Mucosa of descending colon (tissue), 3 donors: ENCODE measurements around the gene EIF4A3. TPM values are rescaled to one million over a fixed set of nuclear protein-coding genes. Genes with fewer than 3 reads are reported as not detected.
A peak's percentile ranks its signal among the peaks of the same experiment; 100 is the strongest.

Experiments
- ATAC-seq: fragments of 200-7000 bp; cut with Tn5 transposase; one replicate; pipeline ENCODE4 v1.9.1; 2020; ENCODE audit warnings: mild to moderate bottlenecking, moderate library complexity
- DNase-seq, 3 donors: peaks; one replicate each; pipeline ENCODE4 v3.0.0-alpha.2; 2020
- H3K36me3 ChIP-seq: fragments of 200-600 bp; one replicate; pipeline ENCODE4 v1.8.0; 2021; ENCODE audit warnings: low read depth, mild to moderate bottlenecking
- H3K4me1 ChIP-seq: fragments of 200-600 bp; one replicate; pipeline ENCODE4 v1.8.0; 2021; ENCODE audit warnings: low read depth, mild to moderate bottlenecking
- H3K4me3 ChIP-seq: fragments of 200-600 bp; one replicate; pipeline ENCODE4 v1.8.0; 2021; ENCODE audit warnings: mild to moderate bottlenecking
- H3K9me3 ChIP-seq: fragments of 200-600 bp; one replicate; pipeline ENCODE4 v1.8.0; 2021; ENCODE audit warnings: mild to moderate bottlenecking
- CTCF ChIP-seq: fragments of 200-600 bp; IDR thresholded peaks from one replicate; pipeline ENCODE4 v1.8.0; 2022; ENCODE audit warnings: antibody characterized with exemption, mild to moderate bottlenecking
- intact Hi-C, 2 donors: fragments of 100-400 bp; cut with DNase I in 1 of 2; cut with micrococcal nuclease in 1 of 2; formaldehyde crosslinking; loops; one replicate each; pipeline versions ENCODE4 v1.11.0 to v1.11.1; 2022; cut with DNase I, micrococcal nuclease
- total RNA-seq, 3 donors: library from RNA; stranded (reverse); fragmentation: NEBNext Ultra II Directional in 2 of 3; extraction: Animal tissue kit (Norgen Biotek cat#: 25700) in 2 of 3; gene quantifications; one replicate each; pipeline versions ENCODE4 v1.2.1 to v1.2.4, GENCODE V29; 2021 to 2023
- donor health status: DM: no; HTN: no; CAD: no; lungs with moderate emphysema.
- donor health status: DM: no; HTN: no; CAD: no.
- donor health status: DM: no; HTN: yes; CAD: no.

The EIF4A3 gene
- total RNA-seq, 3 donors from 2014 or later = 59.2 to 80.2 (median 61.8) TPM

- intact Hi-C loops = no loop called here
- ATAC-seq (no peak), DNase-seq (no peak)
- TF ChIP-seq CTCF = no peak
- Histone ChIP-seq H3K4me3 (no peak overlapping the region), H3K9me3 (no peaks in the 10 kb centered on the region), H3K36me3 (no peaks in the 10 kb centered on the region), H3K4me1 (no peaks in the 10 kb centered on the region)
These were observed 33.3 kb upstream of the EIF4A3 start for GRCh38 chr17:80180192-80180591.

- no peak overlapping the region for H3K4me3 ChIP-seq
- no peak for TF ChIP-seq CTCF
- intact Hi-C loops = no loop called here
- ATAC-seq (peak; percentile 88), DNase-seq (peak in 2 of 3 donors; percentile 54)
- no peaks in the 10 kb centered on the region for H3K9me3 ChIP-seq
- H3K36me3 ChIP-seq = no peaks in the 10 kb centered on the region
- no peaks in the 10 kb centered on the region for H3K4me1 ChIP-seq
These were observed 31.2 kb upstream of the EIF4A3 start for GRCh38 chr17:80177986-80178595.

- TF ChIP-seq CTCF = no peak
- no peaks in the 10 kb centered on the region for H3K9me3 ChIP-seq
- DNase-seq (no peak), ATAC-seq (no peak)
- H3K4me1 ChIP-seq = no peaks in the 10 kb centered on the region
- intact Hi-C loops = no loop called here
- no peaks in the 10 kb centered on the region for H3K36me3 ChIP-seq
- no peak overlapping the region for H3K4me3 ChIP-seq
These were observed 29.8 kb upstream of the EIF4A3 start for GRCh38 chr17:80176757-80177156.

- ATAC-seq = no peak
- H3K4me1 ChIP-seq = no peaks in the 10 kb centered on the region
These were observed 27.0 kb upstream of the EIF4A3 start for GRCh38 chr17:80173916-80174315.

GRCh38 chr17:80173126-80173525 is 26.2 kb upstream of the EIF4A3 start:
- H3K9me3 ChIP-seq = no peaks in the 10 kb centered on the region
- ATAC-seq (no peak), DNase-seq (no peak)
- H3K4me3 ChIP-seq = no peak overlapping the region
- H3K36me3 ChIP-seq = no peaks in the 10 kb centered on the region
- intact Hi-C loops = no loop called here
- no peaks in the 10 kb centered on the region for H3K4me1 ChIP-seq
- no peak for TF ChIP-seq CTCF

More at GRCh38 chr17:80173916-80174315, 27.0 kb upstream of the EIF4A3 start:
- Histone ChIP-seq H3K36me3 (no peaks in the 10 kb centered on the region), H3K4me3 (no peak overlapping the region), H3K9me3 (no peaks in the 10 kb centered on the region)
- TF ChIP-seq CTCF = no peak
- intact Hi-C loops = no loop called here
- no peak for DNase-seq

- TF ChIP-seq CTCF = no peak
- no peak for ATAC-seq
- no peaks in the 10 kb centered on the region for H3K4me1 ChIP-seq
- no peak overlapping the region for H3K4me3 ChIP-seq
- no peaks in the 10 kb centered on the region for H3K9me3 ChIP-seq
- H3K36me3 ChIP-seq = no peaks in the 10 kb centered on the region
- intact Hi-C loops = no loop called here
- no peak for DNase-seq
These were observed 24.8 kb upstream of the EIF4A3 start for GRCh38 chr17:80171681-80172080.
